Measurements from ENCODE around the gene PAX6. TPM values are rescaled to one million over a fixed set of nuclear protein-coding genes. Genes with fewer than 3 reads are reported as not detected.

Gene PAX6
- total and polyA plus RNA-seq, 9 of the 15 experiments (the other 6 are each of a cell fraction or from before 2014, with no cell fraction given): 1.5 to 10.9 (median 5.3) TPM

DNA sequence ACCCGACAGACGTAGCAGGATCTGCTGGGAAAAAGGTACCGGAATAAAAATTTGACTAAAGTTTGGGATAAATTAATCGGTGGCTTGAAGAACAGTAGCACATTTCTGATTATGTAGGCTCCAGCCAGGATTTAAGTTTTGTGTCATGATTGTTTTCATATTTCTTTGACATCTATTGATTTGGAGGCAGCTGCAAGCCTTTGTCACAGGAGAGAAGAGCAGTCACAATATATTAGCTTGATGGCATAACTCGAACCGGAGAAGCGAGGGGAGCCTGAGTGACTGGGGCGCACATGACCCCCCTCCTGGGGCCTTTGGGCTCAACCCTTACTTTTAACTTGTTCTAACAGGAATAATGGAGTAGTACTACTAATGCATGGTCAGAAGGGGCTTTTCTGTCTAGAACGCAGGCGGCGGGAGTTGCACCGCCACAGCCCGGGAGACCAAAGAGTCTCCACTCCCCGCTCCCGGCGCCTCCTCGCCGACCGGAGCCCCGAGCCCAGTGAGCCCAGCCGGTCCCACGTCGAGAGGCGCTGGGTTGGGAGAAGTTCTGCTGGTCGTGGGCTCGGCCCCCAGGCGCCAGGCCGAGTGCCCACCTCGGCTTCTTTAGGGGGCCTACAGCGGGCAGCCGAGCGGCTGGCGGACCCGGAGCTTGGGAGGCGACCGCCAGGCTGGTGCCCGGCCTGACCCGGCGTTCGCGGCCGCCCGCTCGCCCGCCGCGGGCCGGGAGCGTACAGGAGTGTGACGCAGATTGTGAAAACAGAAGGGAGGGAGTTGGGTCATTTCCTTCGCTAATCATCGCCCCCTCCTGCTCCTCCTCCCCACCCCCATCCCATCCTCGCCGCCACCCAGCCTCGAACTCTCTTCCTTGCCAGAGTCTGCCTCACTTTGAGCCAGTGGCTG is 15.7 kb upstream of the PAX6 start (continued):
- TF ChIP-seq FOXM1 (IDR thresholded peaks at IDR 0.05; ENCODE audit: low read depth): no peak
- no peak for TF ChIP-seq FOXM1 (CRISPR knock-in tag; IDR thresholded peaks at IDR 0.05; ENCODE audit: low read depth)
- TF ChIP-seq ZNF408 (CRISPR knock-in tag; IDR thresholded peaks at IDR 0.05; ENCODE audit: low read depth): no peak
- TF ChIP-seq ARID2 (IDR thresholded peaks at IDR 0.05): no peak

DNA sequence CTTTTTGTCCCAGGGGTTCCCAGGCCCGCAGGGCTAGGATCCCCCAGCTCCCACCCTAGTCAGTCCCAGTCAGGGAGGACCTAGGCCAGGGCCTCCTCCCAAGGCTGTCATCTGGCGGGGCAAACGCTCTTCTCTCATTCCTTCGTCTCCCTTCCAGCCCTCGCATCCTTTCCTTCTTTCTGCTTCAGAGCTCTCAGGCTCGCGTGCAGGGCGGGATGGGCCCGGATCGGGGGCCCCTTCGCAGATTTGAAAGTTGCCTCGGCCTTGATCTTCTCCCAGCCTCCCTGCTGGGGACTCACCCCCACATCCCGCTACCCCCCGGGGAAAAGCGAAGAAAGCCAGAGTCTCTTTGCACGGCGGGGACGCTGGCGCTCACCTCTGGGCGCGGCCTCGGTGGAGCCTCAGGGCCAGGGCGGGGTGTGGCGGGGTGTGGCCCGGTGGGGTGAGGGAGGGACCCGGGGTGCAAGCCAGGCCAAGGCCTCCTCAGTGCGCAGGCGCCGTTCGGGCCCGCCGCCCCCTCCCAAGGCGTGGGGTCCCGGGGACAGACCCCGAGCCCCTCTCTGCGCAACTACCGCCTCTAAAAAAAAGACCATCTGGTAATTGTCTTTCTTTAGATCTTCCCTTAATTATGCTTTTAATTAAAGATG is 14.8 kb upstream of the PAX6 start:
- Histone ChIP-seq H4K20me1 (replicated peaks; ENCODE audit: control insufficient read depth, insufficient read depth, low read length) (no peaks in the 10 kb centered on the region), H2AFZ (ENCODE audit: low read depth, low read length) (no peak overlapping the region), H3K27me3 (ENCODE audit: control insufficient read depth in 2 of 2, insufficient read depth in 2 of 2, low read length in 2 of 2) (peaks cover 53 to 62% of the 10 kb centered on the region in 2 experiments; a peak in 4 of 5 replicates), H3K9me1 (ENCODE audit: control insufficient read depth, insufficient read depth, low read length) (no peaks in the 10 kb centered on the region), H3K9ac (ENCODE audit: insufficient read depth in 1 of 2, low read depth in 2 of 2, low read length in 2 of 2) (no peak overlapping the region), H3K9me3 (replicated peaks; ENCODE audit: control insufficient read depth, insufficient read depth, low read depth, low read length) (no peaks in the 10 kb centered on the region), H3K4me1 (replicated peaks in 1 of 2; ENCODE audit: control insufficient read depth in 2 of 2, insufficient read depth in 2 of 2, low read length in 2 of 2) (peaks cover 0 to 13% of the 10 kb centered on the region in 2 experiments; a peak in 2 of 5 replicates), H3K36me3 (ENCODE audit: control insufficient read depth, insufficient read depth, low read length) (no peaks in the 10 kb centered on the region), H3K79me2 (ENCODE audit: control insufficient read depth, insufficient read depth, low read length) (no peaks in the 10 kb centered on the region), H3K4me2 (ENCODE audit: insufficient read depth, low read length) (no peak overlapping the region), H3K27ac (ENCODE audit: extremely low read depth, low read depth, low read length) (no peak overlapping the region), H3K4me3 (no peak overlapping the region)
- intact Hi-C loops (cut with micrococcal nuclease) (no loop called here), in situ Hi-C loops (cut with MboI) (no loop called here)
- no TSS peak for BruUV-seq (replicated peaks)
- ChIA-PET POLR2A (no interaction called here), CTCF (ENCODE audit: low intra/inter-chr PET ratio) (no interaction called here)
- peak; percentile 74 for ATAC-seq
- no peak for FAIRE-seq
- peak in 1 of 4 experiments; percentile 25 for DNase-seq (ENCODE audit: extremely low read depth in 1 of 4, low spot score in 3 of 4)
- 41% methylated on average over 10 of the region's 37 CpGs for WGBS (ENCODE audit: insufficient coverage, low coverage, missing lambda C conversion rate)
- TF ChIP-seq, protein P1, sequence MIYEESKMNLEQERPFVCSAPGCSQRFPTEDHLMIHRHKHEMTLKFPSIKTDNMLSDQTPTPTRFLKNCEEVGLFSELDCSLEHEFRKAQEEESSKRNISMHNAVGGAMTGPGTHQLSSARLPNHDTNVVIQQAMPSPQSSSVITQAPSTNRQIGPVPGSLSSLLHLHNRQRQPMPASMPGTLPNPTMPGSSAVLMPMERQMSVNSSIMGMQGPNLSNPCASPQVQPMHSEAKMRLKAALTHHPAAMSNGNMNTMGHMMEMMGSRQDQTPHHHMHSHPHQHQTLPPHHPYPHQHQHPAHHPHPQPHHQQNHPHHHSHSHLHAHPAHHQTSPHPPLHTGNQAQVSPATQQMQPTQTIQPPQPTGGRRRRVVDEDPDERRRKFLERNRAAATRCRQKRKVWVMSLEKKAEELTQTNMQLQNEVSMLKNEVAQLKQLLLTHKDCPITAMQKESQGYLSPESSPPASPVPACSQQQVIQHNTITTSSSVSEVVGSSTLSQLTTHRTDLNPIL (CRISPR knock-in tag; IDR thresholded peaks at IDR 0.05): no peak
- TF ChIP-seq, protein P2, sequence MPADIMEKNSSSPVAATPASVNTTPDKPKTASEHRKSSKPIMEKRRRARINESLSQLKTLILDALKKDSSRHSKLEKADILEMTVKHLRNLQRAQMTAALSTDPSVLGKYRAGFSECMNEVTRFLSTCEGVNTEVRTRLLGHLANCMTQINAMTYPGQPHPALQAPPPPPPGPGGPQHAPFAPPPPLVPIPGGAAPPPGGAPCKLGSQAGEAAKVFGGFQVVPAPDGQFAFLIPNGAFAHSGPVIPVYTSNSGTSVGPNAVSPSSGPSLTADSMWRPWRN (IDR thresholded peaks at IDR 0.05; ENCODE audit: low read depth): no peak
- TF ChIP-seq ZNF780A (CRISPR knock-in tag; IDR thresholded peaks at IDR 0.05) (no peak), RFX1 (IDR thresholded peaks at IDR 0.05) (no peak), FOXJ3 (CRISPR knock-in tag; IDR thresholded peaks at IDR 0.05) (no peak), PHF20 (IDR thresholded peaks at IDR 0.05; ENCODE audit: partially characterized antibody) (no peak)

Measured in K562 (cell line).